Stomach (tissue), 9 donors: ENCODE results near the gene CS. TPM values are rescaled to one million over a fixed set of nuclear protein-coding genes. Genes with fewer than 3 reads are reported as not detected.

Experiments
- DNase-seq, 2 donors: peaks; one replicate each; pipeline versions ENCODE4 v3.0.0 to v3.0.0-alpha.2; 2013 to 2019
- H3K27ac ChIP-seq, 5 donors: fragments of 200-600 bp in 4 of 5; sonication (generic) in 4 of 5; one replicate each; pipeline ENCODE4 v1.5.1; 2013 to 2019; ENCODE audit warnings: mild to moderate bottlenecking in 1 of 5, moderate library complexity in 1 of 5
- H3K27me3 ChIP-seq, 3 donors: fragments of 200-600 bp; sonication (generic); one replicate each; pipeline ENCODE4 v1.5.1; 2017 to 2019; ENCODE audit warnings: mixed run types in 1 of 3
- H3K36me3 ChIP-seq, 4 donors: fragments of 200-600 bp; sonication (generic); 1 replicate in 3 of 4; 2 replicates in 1 of 4; pipeline ENCODE4 v1.5.1; 2016 to 2019
- H3K4me1 ChIP-seq, 4 donors: fragments of 200-600 bp; sonication (generic); one replicate each; pipeline ENCODE4 v1.5.1; 2016 to 2019
- H3K4me3 ChIP-seq, 4 donors: fragments of 200-600 bp; sonication (generic) in 3 of 4; one replicate each; pipeline ENCODE4 v1.5.1; 2016 to 2019; ENCODE audit warnings: mild to moderate bottlenecking in 1 of 4
- H3K9me3 ChIP-seq, 4 donors: fragments of 200-600 bp; sonication (generic); one replicate each; pipeline ENCODE4 v1.5.1; 2016 to 2019
- CTCF ChIP-seq, 7 experiments: fragments of 450-650 bp in 4 of 7; fragments of 200-600 bp in 3 of 7; sonication (generic) in 3 of 7; IDR thresholded peaks; one replicate each; pipeline ENCODE4 v1.5.1; 2016 to 2019; ENCODE audit warnings: antibody characterized with exemption in 7 of 7, control low read depth in 2 of 7, mild to moderate bottlenecking in 1 of 7
- EP300 ChIP-seq: sonication (generic); formaldehyde crosslinking; IDR thresholded peaks from one replicate; pipeline ENCODE4 v1.6.1; 2017; ENCODE audit warnings: antibody characterized with exemption
- POLR2A ChIP-seq, 4 donors: fragments of 450-650 bp; IDR thresholded peaks; one replicate each; pipeline ENCODE4 v1.6.1; 2016; ENCODE audit warnings: antibody characterized with exemption in 4 of 4, control low read depth in 2 of 4, mild to moderate bottlenecking in 1 of 4, moderate library complexity in 1 of 4
- POLR2AphosphoS5 ChIP-seq, 3 donors: sonication (generic); formaldehyde crosslinking; IDR thresholded peaks; one replicate each; pipeline ENCODE4 v1.6.1; 2016; ENCODE audit warnings: antibody characterized with exemption in 3 of 3
- WGBS, 5 donors: extraction: QIAGEN DNeasy Blood & Tissue Kit in 3 of 5; methylation state at CpG; one replicate each; pipeline versions ENCODE4 v1.1.5 to v1.1.7; 2013 to 2018; 5-methylcytosine and 5-hydroxymethylcytosine counted together
- intact Hi-C: fragments of 100-400 bp; cut with DNase I; formaldehyde crosslinking; loops from one replicate; pipeline ENCODE4 v1.15.1; 2023; ENCODE audit warnings: low total_unique reads
- polyA plus RNA-seq, 3 donors: library from polyadenylated mRNA; stranded (reverse); fragments of 200-250 nt; gene quantifications; one replicate each; pipeline ENCODE4 v1.2.3, GENCODE V29; 2013
- total RNA-seq, 5 donors: library from RNA; depleted of rRNA; stranded (reverse); fragments of >200 nt; gene quantifications; one replicate each; pipeline versions ENCODE4 v1.1.0 to v1.2.3, GENCODE V29; 2014 to 2016
- donor health status: healthy with polysubstance abuse.
- donor health status: Bipolar disorder and iron deficiency.
- donor health status: healthy.

CS gene
- total and polyA plus RNA-seq, 8 donors, result 51.9 to 174 (median 114) TPM

GRCh38 chr12:56224954-56225353 is 75.2 kb downstream of the CS start:
- 33 to 72% (median 42%) methylated on average over 11 of the region's 11 CpGs for WGBS, 5 donors
- Histone ChIP-seq H3K4me1 (peaks cover 41 to 45% (median 44%) of the 10 kb centered on the region in 4 donors), H3K36me3 (peaks cover 8 to 29% (median 23%) of the 10 kb centered on the region in 4 donors), H3K27me3 (no peaks in the 10 kb centered on the region), H3K4me3 (peak overlapping the region; percentile 57 to 79 (median 68)), H3K9me3 (no peaks in the 10 kb centered on the region), H3K27ac (peak overlapping the region in 4 of 5 donors; percentile 96 to 97 (median 97))
- TF ChIP-seq POLR2AphosphoS5 (IDR thresholded peaks at IDR 0.05) (no peak), POLR2A (IDR thresholded peaks at IDR 0.05) (no peak), CTCF (IDR thresholded peaks at IDR 0.05) (no peak), EP300 (no peak)
- intact Hi-C loops, result no loop called here
- DNase-seq, result no peak

- peak within 1 kb of the TSS; percentile 57 to 79 (median 68) for H3K4me3 ChIP-seq
- 0 to 1% (median 0%) methylated on average over 25 to 41 of the region's 41 CpGs for WGBS, 5 donors
- H3K4me1 ChIP-seq, result peaks cover 44 to 52% (median 51%) of the 10 kb centered on the region in 4 donors
- H3K27ac ChIP-seq, result peak within 1 kb of the TSS; percentile 81 to 97 (median 97)
- H3K27me3 ChIP-seq, result no peaks in the 10 kb centered on the region
- intact Hi-C loops, result no loop called here
- TF ChIP-seq POLR2A (IDR thresholded peaks at IDR 0.05), result no peak
- TF ChIP-seq POLR2AphosphoS5 (IDR thresholded peaks at IDR 0.05), result peak; percentile 36 to 84 (median 59)
- TF ChIP-seq EP300, result no peak
- peak in 6 of 7 experiments; percentile 6 to 99 (median 86) for TF ChIP-seq CTCF (IDR thresholded peaks at IDR 0.05)
- peaks cover 8 to 24% (median 20%) of the 10 kb centered on the region in 4 donors for H3K36me3 ChIP-seq
- DNase-seq, result peak; percentile 98 to 99
- no peaks in the 10 kb centered on the region for H3K9me3 ChIP-seq
Observed at GRCh38 chr12:56224102-56224701, 75.9 kb downstream of the CS start, which contains the start of gene NABP2. NABP2 (plus strand) TSS chr12:56224342; CDS start chr12:56224857, 515 bp downstream.

- no peak for DNase-seq
- WGBS, 5 donors, result 19 to 29% (median 24%) methylated on average over 15 of the region's 15 CpGs
- intact Hi-C loops, result no loop called here
- H3K27ac ChIP-seq, result peak overlapping the region; percentile 81 to 97 (median 97)
- peaks cover 44 to 58% (median 53%) of the 10 kb centered on the region in 4 donors for H3K4me1 ChIP-seq
- peaks cover 3 to 19% (median 14%) of the 10 kb centered on the region in 4 donors for H3K36me3 ChIP-seq
- H3K9me3 ChIP-seq, result no peaks in the 10 kb centered on the region
- TF ChIP-seq POLR2A (IDR thresholded peaks at IDR 0.05) (no peak), POLR2AphosphoS5 (IDR thresholded peaks at IDR 0.05) (no peak), EP300 (no peak), CTCF (IDR thresholded peaks at IDR 0.05) (no peak)
- H3K27me3 ChIP-seq, result no peaks in the 10 kb centered on the region
- H3K4me3 ChIP-seq, result peak overlapping the region; percentile 57 to 79 (median 68)
Observed at GRCh38 chr12:56223571-56224101, 76.5 kb downstream of the CS start.

GRCh38 chr12:56222531-56222895 is 77.6 kb downstream of the CS start:
- H3K27me3 ChIP-seq, result no peaks in the 10 kb centered on the region
- H3K9me3 ChIP-seq, result no peaks in the 10 kb centered on the region
- intact Hi-C loops, result no loop called here
- H3K27ac ChIP-seq, result peak overlapping the region; percentile 94 to 97 (median 97)
- TF ChIP-seq POLR2A (IDR thresholded peaks at IDR 0.05) (no peak), EP300 (no peak), POLR2AphosphoS5 (IDR thresholded peaks at IDR 0.05) (no peak), CTCF (IDR thresholded peaks at IDR 0.05) (no peak)
- DNase-seq, result no peak
- H3K4me3 ChIP-seq, result peak overlapping the region; percentile 70 to 82 (median 76)
- peaks cover 0 to 12% (median 6%) of the 10 kb centered on the region in 4 donors for H3K36me3 ChIP-seq
- WGBS, 5 donors, result 3 to 10% (median 5%) methylated on average over 4 of the region's 4 CpGs
- peaks cover 44 to 68% (median 57%) of the 10 kb centered on the region in 4 donors for H3K4me1 ChIP-seq
